ENCODE results near the gene RALGAPB. TPM values are rescaled to one million over a fixed set of nuclear protein-coding genes. Genes with fewer than 3 reads are reported as not detected.

Gene RALGAPB
- total and polyA plus RNA-seq, 3 donors from 2014 or later = 49.9 to 64.7 (median 52.6) TPM

GRCh38 chr20:38450412-38450975, 22.1 kb upstream of the RALGAPB start:
- Histone ChIP-seq H3K9me3 (no peaks in the 10 kb centered on the region), H3K27ac (no peak overlapping the region), H3K4me1 (peaks cover 9% of the 10 kb centered on the region), H3K4me3 (no peak overlapping the region), H3K36me3 (ENCODE audit: low read depth, missing control alignments) (no peaks in the 10 kb centered on the region), H3K27me3 (no peaks in the 10 kb centered on the region)
- intact Hi-C loops (cut with DNase I; ENCODE audit: low total_unique reads) = no loop called here
- no peak for DNase-seq
- 86 to 96% methylated on average over 7 of the region's 7 CpGs for WGBS, 2 donors
- TF ChIP-seq CTCF (IDR thresholded peaks at IDR 0.05) (no peak), POLR2A (IDR thresholded peaks at IDR 0.05) (no peak)

GRCh38 chr20:38452880-38453624, 19.6 kb upstream of the RALGAPB start:
- no peak overlapping the region for H3K4me3 ChIP-seq
- no peaks in the 10 kb centered on the region for H3K9me3 ChIP-seq
- WGBS, 2 donors = 82 to 88% methylated on average over 12 to 19 of the region's 19 CpGs
- no peaks in the 10 kb centered on the region for H3K36me3 ChIP-seq (ENCODE audit: low read depth, missing control alignments)
- DNase-seq = no peak
- no peaks in the 10 kb centered on the region for H3K4me1 ChIP-seq
- no peak overlapping the region for H3K27ac ChIP-seq
- H3K27me3 ChIP-seq = no peaks in the 10 kb centered on the region
- intact Hi-C loops (cut with DNase I; ENCODE audit: low total_unique reads) = no loop called here
- TF ChIP-seq CTCF (IDR thresholded peaks at IDR 0.05) (no peak), POLR2A (IDR thresholded peaks at IDR 0.05) (no peak)

- H3K9me3 ChIP-seq = no peaks in the 10 kb centered on the region
- H3K27me3 ChIP-seq = no peaks in the 10 kb centered on the region
- no peaks in the 10 kb centered on the region for H3K36me3 ChIP-seq (ENCODE audit: low read depth, missing control alignments)
- WGBS, 2 donors = 87 to 100% methylated on average over 2 of the region's 2 CpGs
- DNase-seq = no peak
- no peak overlapping the region for H3K27ac ChIP-seq
- no peak for TF ChIP-seq CTCF (IDR thresholded peaks at IDR 0.05)
- no peak for TF ChIP-seq POLR2A (IDR thresholded peaks at IDR 0.05)
- no peaks in the 10 kb centered on the region for H3K4me1 ChIP-seq
- intact Hi-C loops (cut with DNase I; ENCODE audit: low total_unique reads) = no loop called here
- H3K4me3 ChIP-seq = no peak overlapping the region
These were observed 18.7 kb upstream of the RALGAPB start for GRCh38 chr20:38453941-38454340.

GRCh38 chr20:38454556-38455473, 17.8 kb upstream of the RALGAPB start:
- TF ChIP-seq CTCF (IDR thresholded peaks at IDR 0.05) (no peak), POLR2A (IDR thresholded peaks at IDR 0.05) (no peak)
- no peaks in the 10 kb centered on the region for H3K36me3 ChIP-seq (ENCODE audit: low read depth, missing control alignments)
- H3K27ac ChIP-seq = no peak overlapping the region
- intact Hi-C loops (cut with DNase I; ENCODE audit: low total_unique reads) = no loop called here
- no peaks in the 10 kb centered on the region for H3K9me3 ChIP-seq
- no peaks in the 10 kb centered on the region for H3K27me3 ChIP-seq
- 96% methylated on average over 13 of the region's 13 CpGs for WGBS, 2 donors
- H3K4me3 ChIP-seq = no peak overlapping the region
- DNase-seq = no peak
- no peaks in the 10 kb centered on the region for H3K4me1 ChIP-seq

All from testis (tissue), 3 donors.